Measurements from ENCODE around the gene PHC2.

PHC2 gene

DNA sequence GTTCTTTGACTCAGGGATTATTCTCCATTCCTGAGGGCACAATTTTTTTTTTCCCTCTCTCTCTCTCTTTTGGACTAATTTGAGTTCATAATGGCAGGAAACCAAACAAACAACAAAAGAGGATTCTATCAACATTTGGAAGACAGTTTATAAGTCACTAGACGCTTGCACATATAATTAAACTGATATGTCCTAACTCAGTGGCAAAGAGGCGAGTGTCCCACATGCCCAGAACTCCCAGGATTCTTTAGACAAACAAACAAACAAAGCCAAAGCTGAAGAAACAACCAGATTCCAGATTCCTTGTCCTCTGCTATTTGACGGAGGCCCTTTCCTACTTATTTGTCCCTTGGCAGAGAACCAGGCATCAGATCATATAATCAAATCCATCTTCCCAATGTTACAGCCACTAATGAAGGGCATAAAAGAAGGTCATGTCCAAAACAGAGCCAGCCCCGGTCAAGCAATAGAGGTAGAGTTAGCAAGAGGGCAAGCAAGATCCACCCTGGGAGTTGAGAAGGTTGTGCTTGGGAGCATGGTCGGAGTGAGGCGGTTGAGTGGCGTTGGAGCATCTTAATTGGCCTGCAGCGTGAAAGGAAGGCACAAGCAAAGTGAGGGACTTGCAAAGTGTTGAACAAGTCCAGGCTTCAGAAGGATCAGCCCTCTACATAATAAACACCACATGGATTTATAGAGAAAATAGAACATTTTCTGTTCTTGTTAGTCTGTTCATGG, 144.3 kb downstream of the PHC2 start:
- no peak for DNase-seq

DNA sequence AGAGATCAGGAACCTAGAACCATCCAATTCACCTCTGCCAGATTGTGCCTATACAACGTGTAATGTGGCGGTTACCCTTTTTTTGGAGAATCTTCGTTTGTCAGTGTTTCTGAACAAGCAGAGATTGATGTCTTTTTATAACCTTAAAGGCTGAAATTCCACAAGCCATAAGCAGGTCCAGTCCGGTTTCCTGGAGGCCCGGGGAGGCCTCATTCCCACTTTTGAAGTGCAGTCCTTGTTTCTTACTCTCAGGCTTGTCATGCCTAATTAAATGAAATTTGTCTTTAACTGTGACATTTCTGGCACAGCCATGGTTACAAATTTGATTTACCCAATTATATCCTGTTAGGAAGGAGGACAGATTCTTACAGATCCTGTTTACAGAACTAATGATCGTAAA, 146.8 kb downstream of the PHC2 start:
- no peak for DNase-seq

DNA sequence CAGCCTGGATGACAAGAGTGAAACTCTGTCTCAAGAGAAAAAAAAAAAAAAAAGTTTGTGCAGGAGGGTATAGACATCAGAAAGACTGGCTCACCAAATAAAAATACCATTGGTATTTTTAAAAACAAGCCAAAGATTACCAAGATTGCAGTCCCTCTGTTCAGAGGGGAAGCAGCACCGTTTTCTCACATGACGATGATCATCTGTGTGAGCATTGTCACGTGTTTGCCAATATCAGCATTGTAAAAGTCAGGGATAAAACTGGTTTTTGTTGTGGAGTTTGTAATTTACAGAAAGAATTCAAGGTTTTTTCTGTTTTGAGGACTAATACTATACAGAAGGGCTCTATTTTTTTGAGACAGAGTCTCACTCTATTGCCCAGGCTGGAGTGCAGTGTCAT, 148.1 kb downstream of the PHC2 start:
- no peak for DNase-seq

DNA sequence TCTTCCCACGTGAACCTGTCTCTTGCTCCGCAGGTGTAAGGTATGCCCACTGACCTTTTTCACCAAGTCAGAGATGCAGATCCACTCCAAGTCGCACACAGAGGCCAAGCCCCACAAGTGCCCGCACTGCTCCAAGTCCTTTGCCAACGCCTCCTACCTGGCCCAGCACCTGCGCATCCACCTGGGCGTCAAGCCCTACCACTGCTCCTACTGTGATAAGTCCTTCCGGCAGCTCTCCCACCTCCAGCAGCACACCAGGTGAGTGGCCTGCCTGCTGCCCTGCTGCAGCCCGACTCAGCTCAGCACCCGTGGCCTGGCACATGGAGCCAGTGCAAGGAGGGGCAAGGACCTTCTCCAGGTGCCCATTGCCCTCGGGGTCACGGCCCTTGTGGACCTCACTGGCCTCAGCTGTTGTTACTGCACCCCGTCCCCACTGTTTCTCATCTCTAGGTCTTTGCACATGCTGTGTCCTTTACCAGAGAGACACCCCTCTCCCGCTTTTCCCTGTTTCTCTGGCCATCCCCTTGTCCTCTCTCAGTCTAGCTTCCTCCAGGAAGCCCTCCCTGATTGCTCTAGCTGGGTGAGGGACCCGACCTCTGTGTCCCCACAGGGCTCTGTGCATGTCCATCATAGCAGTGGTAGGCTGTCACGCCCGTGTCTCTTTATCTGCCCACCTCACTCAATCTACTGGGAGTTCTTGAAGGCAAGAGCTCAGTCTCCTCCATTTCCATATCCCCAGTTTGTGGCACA, 149.2 kb downstream of the PHC2 start:
- no peak for DNase-seq

DNA sequence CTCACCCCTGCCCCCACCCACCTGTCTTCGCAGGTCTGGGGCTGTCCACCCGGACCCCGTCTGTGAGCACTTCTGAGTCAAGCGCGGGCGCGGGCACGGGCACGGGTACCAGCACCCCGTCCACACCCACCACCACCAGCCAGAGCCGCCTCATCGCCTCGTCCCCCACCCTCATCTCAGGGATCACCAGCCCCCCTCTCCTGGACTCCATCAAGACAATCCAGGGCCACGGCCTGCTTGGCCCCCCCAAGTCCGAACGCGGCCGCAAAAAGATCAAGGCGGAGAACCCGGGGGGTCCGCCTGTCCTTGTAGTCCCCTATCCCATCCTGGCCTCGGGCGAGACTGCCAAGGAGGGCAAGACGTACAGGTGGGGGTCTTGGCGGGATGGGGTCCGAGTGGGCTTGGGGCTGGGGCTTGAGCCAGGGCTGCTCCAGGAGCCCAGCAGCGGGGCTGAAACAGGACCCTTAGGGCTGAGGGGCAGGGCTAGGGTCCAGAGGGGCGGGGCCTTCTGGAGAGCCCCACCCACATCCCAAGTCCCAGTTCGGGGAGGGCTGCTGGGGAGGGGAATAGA, 150.7 kb downstream of the PHC2 start:
- DNase-seq: no peak

DNA sequence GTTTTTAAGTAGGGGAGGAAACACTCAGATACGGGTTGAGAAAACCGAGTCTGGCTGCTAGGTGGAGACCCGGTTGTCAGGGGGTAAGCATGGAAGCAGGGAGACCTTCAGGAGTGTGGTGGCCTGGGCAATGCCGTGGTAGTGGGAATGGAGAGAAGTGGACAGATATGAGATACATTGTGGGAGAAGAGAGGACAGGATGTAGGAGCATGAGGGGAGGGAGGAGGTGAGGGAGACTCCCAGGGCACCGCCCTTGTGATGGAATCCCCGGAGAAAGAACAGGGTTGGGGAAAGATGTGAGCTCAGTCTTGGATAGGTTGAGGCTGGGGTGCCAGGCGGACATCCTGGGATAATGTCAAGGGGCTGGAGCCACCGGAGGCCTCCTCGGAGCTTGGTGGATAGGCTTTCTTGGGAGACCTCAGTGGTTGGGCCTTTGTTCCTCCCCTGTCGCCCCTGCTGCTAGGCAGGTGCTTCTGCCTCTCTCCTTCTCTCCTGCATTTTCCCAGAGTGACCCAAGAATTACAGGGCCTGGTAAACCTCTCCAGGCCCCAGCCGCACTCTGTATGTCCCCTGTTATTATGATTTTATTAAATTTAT, 153.3 kb downstream of the PHC2 start:
- no peak for DNase-seq

DNA sequence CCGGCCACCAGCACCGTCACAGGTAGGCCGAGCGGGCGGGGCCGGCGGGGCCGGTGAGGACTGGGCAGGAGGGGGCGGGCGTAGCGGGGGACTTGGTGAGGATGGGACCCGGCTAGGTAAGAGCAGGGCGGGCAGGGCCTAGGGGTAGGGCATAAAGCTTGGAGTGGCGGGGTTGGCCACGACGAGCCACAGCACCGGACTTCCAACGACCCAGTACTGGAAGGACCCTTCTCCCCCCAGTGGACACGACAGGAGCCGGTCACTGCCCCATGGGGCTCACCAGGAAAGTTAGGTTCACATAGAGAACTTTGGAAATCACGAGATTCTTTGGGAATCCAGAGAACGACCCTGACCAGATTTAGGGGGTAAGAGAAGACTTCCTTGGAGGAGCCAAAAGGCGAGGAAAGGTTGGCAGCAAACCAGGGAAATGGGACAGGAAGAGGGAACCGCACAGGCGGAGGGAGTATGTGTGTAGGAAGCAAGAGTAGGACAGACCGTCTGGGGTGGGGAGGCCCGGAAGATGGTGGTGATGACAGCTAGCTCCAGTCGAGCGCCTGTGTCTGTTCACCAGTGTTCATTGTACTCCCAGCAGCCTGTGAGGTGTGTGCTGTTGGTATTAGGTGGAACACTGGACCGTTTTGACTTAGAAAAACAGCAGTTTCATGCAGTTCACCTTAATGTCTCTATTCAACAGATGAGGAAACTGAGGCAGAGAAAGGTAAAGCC, 154.2 kb downstream of the PHC2 start:
- no peak for DNase-seq

DNA sequence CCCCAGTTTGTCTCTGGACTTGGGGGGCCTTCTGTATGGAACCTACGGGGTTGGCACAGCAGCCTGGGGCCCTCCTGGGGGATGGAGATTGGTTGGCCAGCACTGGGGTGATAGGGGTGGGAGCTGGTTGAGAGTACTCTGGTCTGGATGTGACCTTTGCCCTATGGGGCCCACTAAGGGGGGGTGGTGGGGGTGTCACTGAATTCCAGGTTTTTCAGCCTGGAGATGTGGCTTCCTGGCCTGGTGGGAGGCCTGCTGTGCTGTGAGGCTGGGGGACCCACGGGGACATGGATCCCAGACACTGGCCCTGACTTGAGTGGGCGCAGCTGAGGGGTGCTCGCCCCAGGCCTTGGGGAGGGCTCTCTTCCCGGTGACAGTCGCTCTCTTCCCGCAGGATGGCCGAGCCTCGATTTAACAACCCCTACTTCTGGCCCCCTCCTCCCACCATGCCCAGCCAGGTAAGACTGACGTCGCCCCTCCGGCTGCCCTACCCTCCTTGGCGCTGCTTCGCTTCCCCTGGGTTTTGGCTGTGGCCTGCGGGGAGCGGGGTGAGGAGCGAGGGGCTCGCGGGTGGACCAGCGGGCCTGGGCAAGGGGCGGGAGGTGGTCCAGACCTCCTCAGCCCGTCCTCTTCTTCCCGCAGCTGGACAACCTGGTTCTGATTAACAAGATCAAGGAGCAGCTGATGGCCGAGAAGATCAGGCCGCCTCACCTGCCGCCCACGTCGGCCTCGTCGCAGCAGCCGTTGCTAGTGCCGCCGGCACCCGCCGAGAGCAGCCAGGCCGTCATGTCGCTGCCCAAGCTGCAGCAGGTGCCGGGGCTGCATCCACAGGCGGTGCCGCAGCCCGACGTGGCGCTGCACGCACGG, 155.0 kb downstream of the PHC2 start:
- DNase-seq: no peak

DNA sequence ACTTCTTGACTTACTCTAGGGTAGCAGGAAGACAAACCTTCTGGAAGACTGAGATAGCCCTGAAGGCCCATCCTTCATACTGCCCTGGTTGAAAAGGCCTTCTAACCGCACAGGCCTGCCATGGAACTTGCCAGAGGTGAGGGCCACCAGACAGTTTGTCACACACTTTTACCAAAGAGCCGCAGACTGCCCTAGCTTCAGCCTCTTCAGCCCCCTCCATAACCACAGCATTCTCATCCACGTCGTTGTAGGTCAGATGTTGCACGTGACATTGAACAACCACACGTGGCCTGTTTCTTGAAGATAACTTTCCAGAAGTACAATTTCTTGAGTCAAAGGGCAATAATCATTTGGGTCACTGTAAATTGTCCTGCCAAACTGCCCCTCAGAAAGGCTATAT, 155.7 kb downstream of the PHC2 start:
- DNase-seq: no peak

DNA sequence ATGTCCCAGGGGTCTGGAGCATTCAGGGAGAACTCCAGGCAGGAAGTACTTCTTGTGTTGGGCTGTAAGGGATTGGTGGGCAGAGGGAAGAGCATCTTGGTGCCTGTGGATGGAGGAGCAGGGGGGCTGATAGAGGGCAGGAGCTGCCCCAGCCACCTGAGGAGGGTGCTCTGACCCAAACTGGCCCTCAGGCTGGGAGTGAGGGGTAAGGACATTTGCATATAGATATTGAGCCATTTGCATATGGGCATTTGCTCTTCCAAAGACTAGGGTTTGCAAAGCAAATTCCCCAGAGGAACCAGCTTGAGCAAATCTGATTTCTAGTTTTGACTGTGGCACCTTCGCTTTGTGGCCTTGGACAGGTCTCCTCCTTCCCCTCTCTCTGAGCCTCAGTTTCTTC, 156.4 kb downstream of the PHC2 start:
- DNase-seq: no peak

DNA sequence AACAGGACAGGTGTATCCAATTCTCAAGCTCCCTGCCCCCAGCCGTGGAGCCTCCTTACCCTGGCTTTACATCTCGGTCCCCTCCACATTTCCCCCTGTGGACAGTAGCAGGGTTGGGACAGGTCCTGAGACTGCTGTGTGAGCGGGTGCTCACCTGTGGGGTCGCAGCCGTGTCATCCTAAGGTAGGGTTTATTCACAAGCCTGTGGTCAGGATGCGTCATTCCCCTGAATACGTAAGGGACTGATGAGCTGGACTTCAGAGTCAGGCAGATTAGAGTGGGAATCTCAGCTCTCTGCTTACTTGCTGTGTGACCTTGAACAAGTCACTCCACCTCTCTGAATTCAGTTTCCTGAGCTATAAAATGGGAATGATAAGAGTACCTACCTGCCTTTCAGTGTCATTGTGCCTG, 156.9 kb downstream of the PHC2 start:
- DNase-seq: no peak

All from EL (cell line).